Heart right ventricle (tissue), 16 donors: ENCODE results near the gene GAS6. TPM values are rescaled to one million over a fixed set of nuclear protein-coding genes. Genes with fewer than 3 reads are reported as not detected.

Experiments
- ATAC-seq, 8 donors: fragments of 200-7000 bp; cut with Tn5 transposase; one replicate each; pipeline ENCODE4 v1.9.1; 2020; ENCODE audit warnings: mild to moderate bottlenecking in 8 of 8, moderate library complexity in 8 of 8, moderate number of reproducible peaks in 1 of 8
- DNase-seq, 2 donors: peaks; one replicate each; pipeline ENCODE4 v3.0.0-alpha.2; 2020
- H3K27ac ChIP-seq, 10 donors: fragments of 200-600 bp; sonication (generic) in 2 of 10; one replicate each; pipeline versions ENCODE4 v1.5.0 to v1.8.0; 2020 to 2022; ENCODE audit warnings: mild to moderate bottlenecking in 3 of 10
- H3K27me3 ChIP-seq, 7 donors: fragments of 200-600 bp; one replicate each; pipeline ENCODE4 v1.8.0; 2021 to 2022; ENCODE audit warnings: mild to moderate bottlenecking in 2 of 7
- H3K36me3 ChIP-seq, 9 donors: fragments of 200-600 bp; sonication (generic) in 1 of 9; one replicate each; pipeline versions ENCODE4 v1.5.0 to v1.8.0; 2020 to 2022; ENCODE audit warnings: mild to moderate bottlenecking in 2 of 9
- H3K4me1 ChIP-seq, 9 donors: fragments of 200-600 bp; sonication (generic) in 1 of 9; one replicate each; pipeline versions ENCODE4 v1.5.0 to v1.8.0; 2020 to 2022; ENCODE audit warnings: mild to moderate bottlenecking in 4 of 9
- H3K4me3 ChIP-seq, 10 donors: fragments of 200-600 bp; sonication (generic) in 2 of 10; one replicate each; pipeline versions ENCODE4 v1.5.0 to v1.8.0; 2020 to 2022; ENCODE audit warnings: mild to moderate bottlenecking in 7 of 10, moderate library complexity in 2 of 10
- H3K9me3 ChIP-seq, 11 donors: fragments of 200-600 bp in 10 of 11; sonication (generic) in 2 of 11; one replicate each; pipeline versions ENCODE4 v1.5.0 to v1.8.0; 2013 to 2022; ENCODE audit warnings: mild to moderate bottlenecking in 2 of 11, control low read depth in 1 of 11, moderate library complexity in 1 of 11
- CTCF ChIP-seq, 9 donors: fragments of 200-600 bp; sonication (generic) in 2 of 9; IDR thresholded peaks; one replicate each; pipeline versions ENCODE4 v1.5.0 to v1.8.0; 2021 to 2022; ENCODE audit warnings: antibody characterized with exemption in 9 of 9, mild to moderate bottlenecking in 5 of 9, moderate library complexity in 1 of 9
- WGBS, 2 donors: extraction: QIAGEN DNeasy Blood & Tissue Kit; methylation state at CpG; one replicate each; pipeline ENCODE4 v1.1.7; 2013; ENCODE audit warnings: inconsistent platforms in 1 of 2; 5-methylcytosine and 5-hydroxymethylcytosine counted together
- intact Hi-C, 10 donors: fragments of 100-400 bp; cut with DNase I; formaldehyde crosslinking; loops; one replicate each; pipeline versions ENCODE4 v1.11.1 to v1.14.2; 2022
- polyA plus RNA-seq, 2 donors: library from polyadenylated mRNA; stranded (reverse); fragments of 200-250 nt; gene quantifications; one replicate each; pipeline ENCODE4 v1.2.3, GENCODE V29; 2013
- total RNA-seq, 10 donors: library from RNA; stranded (reverse); fragmentation: NEBNext Ultra II Directional in 3 of 10; extraction: Animal tissue kit (Norgen Biotek cat#: 25700) in 3 of 10; gene quantifications; one replicate each; pipeline versions ENCODE4 v1.2.1 to v1.2.4, GENCODE V29; 2021 to 2023
- donor health status: Arrhythmogenic right ventricular cardiomyopathy.
- donor health status: ischemic (EF 13 %, LVEDD 7.1; RV severe dilation, severe dysfunction).
- donor health status: healthy with polysubstance abuse.
- donor health status: DM: no; HTN: yes; CAD: no.
- donor health status: DM: no; HTN: no; CAD: no.
- donor health status: ischemic (EF 25% LVEDD 6.9; RV normal size, moderate dysfunction).
- donor health status: ischemic (EF 25% LVEDD 5.7; RV mildly dilated, moderate dysfunction).
- donor health status: healthy.
- donor health status: DM: yes; HTN: yes; CAD: no.
- donor health status: Ischemic cardiomyopathy.
- donor health status: ischemic (EF 35%, LVEDD 5.7; RV mildly dilated, moderate dysfunction).
- donor health status: nonischemic (EF 11% LVEDD 7.7; RV severe dilation, severe dysfunction).
- donor health status: DM: yes; HTN: yes; CAD: no.
- donor health status: PGD.
- donor health status: ischemic (EF 29% LVEDD 5.4; RV normal size, mild dysfunction).
- donor health status: nonischemic (EF 23%, LVEDD 6.1; RV moderate dilation, normal function).

The GAS6 gene
- total and polyA plus RNA-seq, 12 donors = 113 to 280 (median 174) TPM

GRCh38 chr13:113777311-113778260 lies 86.3 kb downstream of the GAS6 start:
- Histone ChIP-seq H3K27me3 (peaks cover 0 to 20% (median 10%) of the 10 kb centered on the region in 7 donors), H3K4me3 (no peak overlapping the region), H3K27ac (no peak overlapping the region), H3K4me1 (peaks cover 0 to 3% (median 0%) of the 10 kb centered on the region in 9 donors), H3K36me3 (no peaks in the 10 kb centered on the region), H3K9me3 (peaks cover 0 to 1% (median 0%) of the 10 kb centered on the region in 11 donors)
- DNase-seq (no peak), ATAC-seq (peak in 5 of 8 donors; percentile 44 to 65 (median 57))
- intact Hi-C loops = no loop called here
- no peak for TF ChIP-seq CTCF (IDR thresholded peaks at IDR 0.05)
- 38 to 41% methylated on average over 28 to 29 of the region's 29 CpGs for WGBS, 2 donors

- DNase-seq (no peak), ATAC-seq (no peak)
- no peak overlapping the region for H3K4me3 ChIP-seq
- peaks cover 0 to 7% (median 0%) of the 10 kb centered on the region in 9 donors for H3K4me1 ChIP-seq
- no peaks in the 10 kb centered on the region for H3K36me3 ChIP-seq
- WGBS, 2 donors = 76 to 77% methylated on average over 34 to 35 of the region's 35 CpGs
- H3K27me3 ChIP-seq = peaks cover 0 to 20% (median 10%) of the 10 kb centered on the region in 7 donors
- intact Hi-C loops = no loop called here
- H3K9me3 ChIP-seq = peaks cover 0 to 12% (median 0%) of the 10 kb centered on the region in 11 donors
- TF ChIP-seq CTCF (IDR thresholded peaks at IDR 0.05) = no peak
- H3K27ac ChIP-seq = no peak overlapping the region
Measured at GRCh38 chr13:113776231-113777125, 87.4 kb downstream of the GAS6 start.

- 89 to 90% methylated on average over 28 of the region's 28 CpGs for WGBS, 2 donors
- peaks cover 0 to 16% (median 0%) of the 10 kb centered on the region in 11 donors for H3K9me3 ChIP-seq
- DNase-seq (no peak), ATAC-seq (peak in 2 of 8 donors; percentile 13 to 25)
- no peak overlapping the region for H3K27ac ChIP-seq
- H3K4me1 ChIP-seq = peaks cover 0 to 7% (median 0%) of the 10 kb centered on the region in 9 donors
- intact Hi-C loops = no loop called here
- H3K4me3 ChIP-seq = no peak overlapping the region
- peaks cover 0 to 1% (median 0%) of the 10 kb centered on the region in 9 donors for H3K36me3 ChIP-seq
- peaks cover 0 to 20% (median 10%) of the 10 kb centered on the region in 7 donors for H3K27me3 ChIP-seq
- no peak for TF ChIP-seq CTCF (IDR thresholded peaks at IDR 0.05)
Measured at GRCh38 chr13:113775451-113776145, 88.3 kb downstream of the GAS6 start.
